Cardiac muscle cell (in vitro differentiated cells and primary cell): Measurements from ENCODE around the gene FLNB. TPM values are rescaled to one million over a fixed set of nuclear protein-coding genes. Genes with fewer than 3 reads are reported as not detected.
"Not testable (repeated sequence)": the region's sequence is repeated elsewhere in the genome, so short reads cannot be mapped to it uniquely, and the experiment has no call there.

Source experiments
- DNase-seq, 2 donors: peaks; one replicate each; pipeline versions ENCODE4 v3.0.0 to v3.0.0-alpha.2; 2010 to 2017; ENCODE audit warnings: low read depth in 1 of 2, low spot score in 1 of 2
- H3K27ac ChIP-seq: fragments of 200-600 bp; sonication (generic); 2 replicates; pipeline ENCODE4 v1.5.1; 2016
- H3K27me3 ChIP-seq: fragments of 200-600 bp; sonication (generic); 2 replicates; pipeline ENCODE4 v1.6.0; 2016; ENCODE audit warnings: control low read depth
- H3K36me3 ChIP-seq: fragments of 200-600 bp; sonication (generic); 2 replicates; pipeline ENCODE4 v1.5.1; 2016; ENCODE audit warnings: control low read depth
- H3K4me1 ChIP-seq: fragments of 200-600 bp; sonication (generic); 2 replicates; pipeline ENCODE4 v1.8.1; 2017; ENCODE audit warnings: low read depth, mild to moderate bottlenecking, mixed run types
- H3K4me3 ChIP-seq: fragments of 200-600 bp; sonication (generic); 2 replicates; pipeline ENCODE4 v1.5.1; 2016; ENCODE audit warnings: mild to moderate bottlenecking
- H3K9me3 ChIP-seq: fragments of 200-600 bp; sonication (generic); 2 replicates; pipeline ENCODE4 v1.5.1; 2017; ENCODE audit warnings: low read depth, mild to moderate bottlenecking, control low read depth
- CTCF ChIP-seq: IDR thresholded peaks from 2 replicates; pipeline ENCODE4 v1.5.1; 2012; ENCODE audit warnings: low read depth, mild to moderate bottlenecking, low read length
- polyA plus RNA-seq: library from polyadenylated mRNA; unstranded; fragments of >200 nt; fragmentation: Nextera tagmentation; extraction: Ambion mirVana; gene quantifications from 2 replicates; pipeline ENCODE4 v1.2.1, GENCODE V29; 2016
- total RNA-seq: library from RNA; depleted of rRNA; stranded (reverse); fragments of >200 nt; gene quantifications from 2 replicates; pipeline ENCODE4 v1.2.3, GENCODE V29; 2016

The FLNB gene
- total and polyA plus RNA-seq, 2 experiments from 2014 or later, result 12.1 to 28.7 TPM

DNA sequence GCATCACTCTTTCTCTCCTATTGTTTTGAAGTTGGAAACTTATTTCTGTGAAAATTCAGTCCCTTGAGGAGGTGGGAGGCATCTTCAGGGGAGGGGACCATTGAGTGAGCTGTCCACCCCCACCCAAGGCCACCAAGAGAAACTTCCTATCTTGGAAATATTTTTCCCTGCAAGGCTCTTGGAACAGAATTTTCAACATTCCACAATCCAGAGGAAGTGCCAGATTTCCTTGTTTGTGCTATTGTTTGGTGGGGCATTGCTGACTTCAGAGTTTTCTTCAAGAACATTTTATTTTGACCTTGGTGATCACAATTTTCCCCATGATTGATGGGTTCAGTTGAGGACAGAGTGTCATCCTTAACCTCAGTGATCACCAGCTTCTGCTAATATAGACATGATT lies 190.6 kb downstream of the FLNB start:
- H3K4me1 ChIP-seq, result no peaks in the 10 kb centered on the region
- no peak for TF ChIP-seq CTCF

GRCh38 chr3:58200121-58200709 lies 192.0 kb downstream of the FLNB start:
- no peaks in the 10 kb centered on the region for H3K9me3 ChIP-seq
- no peaks in the 10 kb centered on the region for H3K4me1 ChIP-seq
- H3K27me3 ChIP-seq, result no peaks in the 10 kb centered on the region
- no peak for DNase-seq
- no peaks in the 10 kb centered on the region for H3K36me3 ChIP-seq
- no peak for TF ChIP-seq CTCF
- H3K27ac ChIP-seq, result peak overlapping the region; percentile 78
- no peak overlapping the region for H3K4me3 ChIP-seq

More for the DNA sequence above, 190.6 kb downstream of the FLNB start:
- no peak overlapping the region for H3K4me3 ChIP-seq
- DNase-seq, result peak in 1 of 2 donors; percentile 34
- H3K27ac ChIP-seq, result no peak overlapping the region
- no peaks in the 10 kb centered on the region for H3K27me3 ChIP-seq
- no peaks in the 10 kb centered on the region for H3K9me3 ChIP-seq
- no peaks in the 10 kb centered on the region for H3K36me3 ChIP-seq

DNA sequence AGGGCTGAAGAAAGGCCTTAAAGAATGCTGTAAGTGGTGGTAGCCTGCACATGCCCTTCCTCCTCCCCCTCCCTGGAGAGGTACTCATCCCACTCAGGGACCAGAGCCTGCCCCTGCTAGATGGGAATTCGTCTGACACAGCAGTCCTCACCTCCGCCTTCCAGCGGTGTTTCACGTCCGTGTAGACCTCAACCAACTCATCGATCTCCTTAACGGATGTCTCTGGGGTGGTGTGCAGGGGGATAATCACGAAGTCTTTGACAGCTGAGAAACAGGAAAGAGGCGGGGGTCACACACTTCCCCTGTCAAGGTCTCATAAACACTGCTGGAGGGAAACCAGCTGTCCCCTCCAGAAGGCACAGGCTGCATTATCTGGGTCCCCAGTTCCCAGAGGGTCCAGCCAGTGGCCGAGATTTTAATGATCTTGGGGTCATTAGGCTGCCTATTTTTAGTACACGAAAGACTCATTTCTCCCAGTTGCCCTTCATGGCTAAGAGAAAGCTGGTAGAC lies 192.7 kb downstream of the FLNB start:
- no peak overlapping the region for H3K4me3 ChIP-seq
- no peaks in the 10 kb centered on the region for H3K4me1 ChIP-seq
- H3K27ac ChIP-seq, result peak overlapping the region; percentile 78
- no peaks in the 10 kb centered on the region for H3K9me3 ChIP-seq
- TF ChIP-seq CTCF, result no peak
- H3K36me3 ChIP-seq, result no peaks in the 10 kb centered on the region
- no peaks in the 10 kb centered on the region for H3K27me3 ChIP-seq
- DNase-seq, result peak in 1 of 2 donors; percentile 29

DNA sequence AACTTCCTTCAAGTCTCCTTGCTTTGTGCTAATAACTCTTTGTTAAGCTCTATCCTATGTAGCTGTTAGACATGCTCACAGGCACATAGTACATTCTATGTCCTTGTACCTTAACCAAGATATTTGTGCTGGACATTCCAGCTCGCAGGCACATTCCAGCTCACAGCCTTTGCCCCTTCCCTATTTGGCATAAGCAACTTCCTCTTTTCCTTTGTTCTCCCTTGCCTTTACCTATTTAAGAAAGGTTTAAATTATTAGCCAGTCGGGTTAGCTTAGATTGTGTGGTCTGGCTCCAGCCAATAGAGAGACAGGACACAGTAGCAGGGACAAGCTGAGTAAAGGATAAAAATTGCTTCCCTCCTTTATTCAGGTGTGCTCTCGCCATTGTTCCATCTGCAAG lies 193.2 kb downstream of the FLNB start:
- DNase-seq, H3K36me3 ChIP-seq, H3K9me3 ChIP-seq, H3K4me1 ChIP-seq, H3K27me3 ChIP-seq, H3K4me3 ChIP-seq: not testable (repeated sequence)
- peak overlapping the region; percentile 78 for H3K27ac ChIP-seq

- Histone ChIP-seq H3K9me3 (no peaks in the 10 kb centered on the region), H3K27me3 (no peaks in the 10 kb centered on the region), H3K36me3 (no peaks in the 10 kb centered on the region), H3K4me3 (no peak overlapping the region), H3K27ac (no peak overlapping the region), H3K4me1 (peaks cover 2% of the 10 kb centered on the region)
- TF ChIP-seq CTCF, result no peak
- DNase-seq, result no peak
Observed at GRCh38 chr3:58202917-58203360, 194.7 kb downstream of the FLNB start.

DNA sequence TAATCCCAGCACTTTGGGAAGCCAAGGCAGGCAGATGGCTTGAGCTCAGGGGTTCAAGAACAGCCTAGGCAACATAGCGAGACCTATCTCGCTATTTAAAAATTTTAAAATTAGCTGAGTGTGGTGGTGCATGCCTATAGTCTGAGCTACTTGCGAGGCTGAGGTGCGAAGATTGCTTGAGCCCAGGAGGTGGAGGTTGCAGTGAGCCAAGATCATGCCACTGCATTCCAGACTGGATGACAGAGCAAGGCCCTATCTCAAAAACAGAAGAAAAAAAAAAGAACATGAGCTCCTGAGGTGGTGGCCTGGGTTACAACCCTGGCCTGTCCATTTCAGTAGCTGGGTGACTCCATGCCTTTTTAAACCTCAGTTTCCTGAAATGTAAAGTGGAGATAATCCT lies 195.3 kb downstream of the FLNB start:
- Histone ChIP-seq H3K9me3 (no peaks in the 10 kb centered on the region), H3K27me3 (no peaks in the 10 kb centered on the region), H3K4me1 (peaks cover 3% of the 10 kb centered on the region), H3K4me3 (no peak overlapping the region), H3K27ac (no peak overlapping the region), H3K36me3 (no peaks in the 10 kb centered on the region)
- DNase-seq, result no peak
- no peak for TF ChIP-seq CTCF
